Measurements from ENCODE around the gene TBX1. TPM values are rescaled to one million over a fixed set of nuclear protein-coding genes. Genes with fewer than 3 reads are reported as not detected.

The TBX1 gene
- total and polyA plus RNA-seq, 2 of the 13 experiments (the other 11 are each of a cell fraction or from before 2014, with no cell fraction given) = not detected

GRCh38 chr22:19798891-19799293 is 38.3 kb downstream of the TBX1 start (continued):
- TF ChIP-seq ZNF354B (CRISPR knock-in tag; IDR thresholded peaks at IDR 0.05) = no peak

GRCh38 chr22:19799322-19800190 is 39.0 kb downstream of the TBX1 start:
- in situ Hi-C loops (cut with HindIII; ENCODE audit: extremely low pct_ligation_motif_present, low pct_unique_long_range_greater_than_20kb) (no loop called here), intact Hi-C loops (cut with micrococcal nuclease; ENCODE audit: unreplicated experiment) (loop anchor here (2.0 kb wide), 1 partner anchor 69 kb away; no protein-coding TSS in a partner anchor)
- Histone ChIP-seq H3K4me1 (ENCODE audit: insufficient read depth, low read length) (no peaks in the 10 kb centered on the region), H4K20me1 (ENCODE audit: insufficient read depth, low read length) (no peaks in the 10 kb centered on the region), H3K27ac (ENCODE audit: extremely low read length, insufficient read depth, low read length) (no peak overlapping the region), H3K4me2 (ENCODE audit: low read depth, low read length) (no peak overlapping the region), H3K27me3 (ENCODE audit: control insufficient read depth in 1 of 2, insufficient read depth in 2 of 2, low read length in 2 of 2) (no peaks in the 10 kb centered on the region), H2AFZ (ENCODE audit: low read length) (no peak overlapping the region), H3K36me3 (replicated peaks in 1 of 2; ENCODE audit: control insufficient read depth in 1 of 2, insufficient read depth in 2 of 2, low read length in 2 of 2) (no peaks in the 10 kb centered on the region), H3K9ac (ENCODE audit: insufficient read depth, low read depth, low read length) (no peak overlapping the region), H3K9me3 (ENCODE audit: low read length) (no peaks in the 10 kb centered on the region), H3K79me2 (ENCODE audit: insufficient read depth, low read length) (no peaks in the 10 kb centered on the region), H3K4me3 (replicated peaks in 1 of 3; ENCODE audit: insufficient read depth in 1 of 3, low read depth in 2 of 3, low read length in 3 of 3) (no peak overlapping the region)
- 95% methylated on average over 16 of the region's 35 CpGs for WGBS (ENCODE audit: low lambda C conversion rate)
- ATAC-seq (no peak), FAIRE-seq (no peak), DNase-seq (ENCODE audit: low spot score) (no peak)
- ChIA-PET POLR2A (no interaction called here), CTCF (ENCODE audit: low intra/inter-chr PET ratio, low total read pairs) (no interaction called here)
- no TSS peak for BruUV-seq (replicated peaks)
- TF ChIP-seq HMG20A (CRISPR knock-in tag; IDR thresholded peaks at IDR 0.05; ENCODE audit: borderline replicate concordance) (no peak), ZNF543 (CRISPR knock-in tag; IDR thresholded peaks at IDR 0.05) (no peak), TOE1 (CRISPR knock-in tag; IDR thresholded peaks at IDR 0.05) (no peak), ZNF572 (CRISPR knock-in tag; IDR thresholded peaks at IDR 0.05) (no peak), ZNF513 (CRISPR knock-in tag; conservative IDR thresholded peaks at IDR 0.05) (no peak), SMAD1 (CRISPR knock-in tag; IDR thresholded peaks at IDR 0.05; ENCODE audit: borderline replicate concordance, low read depth) (no peak), CEBPB (IDR thresholded peaks at IDR 0.05; ENCODE audit: borderline replicate concordance, low read depth, low read length) (no peak), RNF2 (conservative IDR thresholded peaks at IDR 0.05; ENCODE audit: low read depth) (no peak), ZNF609 (CRISPR knock-in tag; IDR thresholded peaks at IDR 0.05; ENCODE audit: borderline replicate concordance) (no peak), ZNF326 (CRISPR knock-in tag; IDR thresholded peaks at IDR 0.05; ENCODE audit: borderline replicate concordance) (no peak), TAF15 (IDR thresholded peaks at IDR 0.05; ENCODE audit: low read depth, low read length, poor library complexity, severe bottlenecking) (no peak), ZNF343 (CRISPR knock-in tag; IDR thresholded peaks at IDR 0.05) (no peak), RNF219 (CRISPR knock-in tag; IDR thresholded peaks at IDR 0.05) (no peak)
